GM12878 (cell line): ENCODE data around the gene KCNQ1. TPM values are rescaled to one million over a fixed set of nuclear protein-coding genes. Genes with fewer than 3 reads are reported as not detected.

ENCODE experiments used
- ATAC-seq: fragments of 200-7000 bp; cut with Tn5 transposase; 3 replicates; pipeline ENCODE4 v1.9.1; 2020; ENCODE audit warnings: mild to moderate bottlenecking, moderate library complexity
- BruUV-seq: library from RNA; stranded (reverse); fragments of 400-500 nt; replicated peaks from 2 replicates; lab custom pipeline; 2021; lab: Mats Ljungman, UMichigan
- CTCF ChIA-PET: fragments of 300-600 bp; sonication (Branson Sonifier 250); formaldehyde crosslinking; extraction: SDS; loops from one replicate; lab custom pipeline; 2021; ENCODE audit warnings: inconsistent platforms; lab: Yijun Ruan, JAX
- POLR2A ChIA-PET: fragments of 350-600 bp; formaldehyde crosslinking; extraction: SDS; loops from one replicate; lab custom pipeline; 2021; ENCODE audit warnings: inconsistent platforms; lab: Charles Lee
- RAD21 ChIA-PET: fragments of 300-600 bp; sonication (Branson Sonifier 250); formaldehyde crosslinking; loops from one replicate; lab custom pipeline; 2023; ENCODE audit warnings: antibody characterized with exemption; ENCODE audit not compliant: unreplicated experiment; lab: Charles Lee
- SMC1A ChIA-PET: fragments of 300-600 bp; sonication (Branson Sonifier 250); formaldehyde crosslinking; loops from one replicate; lab custom pipeline; 2023; ENCODE audit not compliant: unreplicated experiment, uncharacterized antibody; lab: Charles Lee
- DNase-seq: peaks from one replicate; pipeline ENCODE4 v3.0.0-alpha.2; 2011; ENCODE audit warnings: low read depth, low spot score
- FAIRE-seq: peaks from 3 replicates; lab custom pipeline; 2011; peaks lifted over from hg19 to GRCh38; lab: Jason Lieb, UNC
- H2AFZ ChIP-seq: 2 replicates; pipeline ENCODE4 v1.6.0; 2011; ENCODE audit warnings: low read depth, low read length, control low read depth; ENCODE audit not compliant: control insufficient read depth
- H3K27ac ChIP-seq: 2 replicates; pipeline ENCODE4 v1.5.1; 2011; ENCODE audit warnings: control low read depth; ENCODE audit not compliant: control insufficient read depth, insufficient read depth
- H3K27me3 ChIP-seq, 2 experiments: replicated peaks in 1 of 2; 2 replicates each; pipeline versions ENCODE4 v1.6.0 to v1.6.1; 2011; ENCODE audit warnings: low read length in 1 of 2; ENCODE audit not compliant: control insufficient read depth in 2 of 2, insufficient read depth in 2 of 2
- H3K36me3 ChIP-seq, 2 experiments: 2 replicates each; pipeline ENCODE4 v1.5.1; 2011; ENCODE audit warnings: low read length in 1 of 2; ENCODE audit not compliant: control insufficient read depth in 2 of 2, insufficient read depth in 2 of 2
- H3K4me1 ChIP-seq: 2 replicates; pipeline ENCODE4 v1.6.1; 2011; ENCODE audit warnings: mild to moderate bottlenecking, low read length, moderate library complexity, mixed read lengths; ENCODE audit not compliant: control insufficient read depth, insufficient read depth
- H3K4me2 ChIP-seq: 2 replicates; pipeline ENCODE4 v1.6.0; 2011; ENCODE audit warnings: control low read depth; ENCODE audit not compliant: control insufficient read depth, insufficient read depth
- H3K4me3 ChIP-seq: fragments of 200-600 bp; sonication (generic); 2 replicates; pipeline ENCODE4 v1.5.1; 2016
- H3K79me2 ChIP-seq: 2 replicates; pipeline ENCODE4 v1.6.0; 2011; ENCODE audit warnings: low read length; ENCODE audit not compliant: control insufficient read depth, insufficient read depth
- H3K9ac ChIP-seq: 2 replicates; pipeline ENCODE4 v1.8.0; 2011; ENCODE audit warnings: low read length, control low read depth, mixed read lengths; ENCODE audit not compliant: control insufficient read depth, insufficient read depth
- H3K9me3 ChIP-seq: replicated peaks from 3 replicates; pipeline ENCODE4 v1.5.1; 2011; ENCODE audit warnings: mild to moderate bottlenecking, low read length; ENCODE audit not compliant: control insufficient read depth, insufficient read depth
- H4K20me1 ChIP-seq: 2 replicates; pipeline ENCODE4 v1.6.0; 2011; ENCODE audit not compliant: control insufficient read depth, insufficient read depth
- EED ChIP-seq: sonication (generic); IDR thresholded peaks from 2 replicates; pipeline ENCODE4 v1.6.1; 2016; ENCODE audit warnings: antibody characterized with exemption, low read depth
- JUND ChIP-seq: IDR thresholded peaks from 2 replicates; pipeline ENCODE4 v1.6.1; 2012; ENCODE audit warnings: low read depth, mild to moderate bottlenecking, low read length, improper control_type of control experiment, moderate library complexity
- MTA2 ChIP-seq: fragments of 450-650 bp; IDR thresholded peaks from 2 replicates; pipeline ENCODE4 v1.6.1; 2016; ENCODE audit warnings: low read depth, mild to moderate bottlenecking, moderate library complexity
- NFYA ChIP-seq: IDR thresholded peaks from 2 replicates; pipeline ENCODE4 v1.6.1; 2011; ENCODE audit warnings: low read depth, mild to moderate bottlenecking, low read length, improper control_type of control experiment, borderline replicate concordance
- PAX8 ChIP-seq: fragments of 450-650 bp; IDR thresholded peaks from 2 replicates; pipeline ENCODE4 v1.6.1; 2017; ENCODE audit warnings: mild to moderate bottlenecking, moderate library complexity
- POLR2A ChIP-seq: IDR thresholded peaks from 2 replicates; pipeline ENCODE4 v1.6.1; 2011; ENCODE audit warnings: low read depth, mild to moderate bottlenecking, low read length
- POU2F2 ChIP-seq: IDR thresholded peaks from 3 replicates; pipeline ENCODE4 v1.6.1; 2011; ENCODE audit warnings: low read depth, mild to moderate bottlenecking, low read length, borderline replicate concordance
- RAD21 ChIP-seq: IDR thresholded peaks from 2 replicates; pipeline ENCODE4 v1.6.1; 2011; ENCODE audit warnings: mild to moderate bottlenecking, low read depth, low read length, moderate library complexity; ENCODE audit not compliant: insufficient read depth
- SPI1 ChIP-seq: IDR thresholded peaks from 2 replicates; pipeline ENCODE4 v1.6.1; 2011; ENCODE audit warnings: low read depth, mild to moderate bottlenecking, low read length, moderate library complexity, borderline replicate concordance; ENCODE audit not compliant: insufficient read depth
- SREBF2 ChIP-seq: IDR thresholded peaks from 2 replicates; pipeline ENCODE4 v1.6.1; 2012; ENCODE audit warnings: mild to moderate bottlenecking, low read length
- SRF ChIP-seq, 2 experiments: IDR thresholded peaks; 2 replicates each; pipeline ENCODE4 v1.6.1; 2011; ENCODE audit warnings: low read depth in 2 of 2, low read length in 2 of 2, mild to moderate bottlenecking in 1 of 2, moderate library complexity in 1 of 2
- WGBS: methylation state at CpG from one replicate; pipeline ENCODE4 v1.1.6; 2016; ENCODE audit warnings: low lambda C conversion rate; ENCODE audit not compliant: insufficient replicate concordance, insufficient coverage; ENCODE audit errors: missing lambda C conversion rate; 5-methylcytosine and 5-hydroxymethylcytosine counted together
- in situ Hi-C: fragments of 300-500 bp; cut with MboI; formaldehyde crosslinking; loops from 9 replicates; pipeline ENCODE4 v1.14.3; 2018; ENCODE audit warnings: mixed read lengths
- intact Hi-C: fragments of 100-400 bp; cut with micrococcal nuclease; formaldehyde crosslinking; loops from one replicate; pipeline ENCODE4 v1.14.2; 2022; ENCODE audit not compliant: unreplicated experiment
- polyA plus RNA-seq, 11 experiments: library from polyadenylated mRNA; depleted of rRNA in 4 of 11; unstranded in 6 of 11; stranded (reverse) in 5 of 11; fragments of >200 nt; fragmentation: Nextera tagmentation in 4 of 11; fragmentation: Illumina TruSeq in 1 of 11; extraction: Ambion mirVana in 4 of 11; extraction: Trizol in 1 of 11; gene quantifications; 1 replicate in 1 of 11; 2 replicates in 10 of 11; pipeline versions ENCODE4 v1.2.1 to v1.2.3, GENCODE V29; 2011 to 2016; ENCODE audit warnings: inconsistent platforms in 2 of 11, missing spikeins in 2 of 11, low read depth in 1 of 11
- total RNA-seq, 4 experiments: library from RNA; depleted of rRNA in 3 of 4; stranded (reverse); fragments of >200 nt in 3 of 4; fragmentation: Illumina TruSeq in 1 of 4; extraction: Trizol in 1 of 4; gene quantifications; 2 replicates each; pipeline versions ENCODE4 v1.2.1 to v1.2.3, GENCODE V29; 2013 to 2021
- TF ChIP-seq, protein P1 (sequence below): fragments of 450-650 bp; formaldehyde crosslinking; IDR thresholded peaks from 2 replicates; pipeline ENCODE4 v1.4.0; 2020; ENCODE audit warnings: mild to moderate bottlenecking, moderate library complexity
- TF ChIP-seq, protein P2 (sequence below): fragments of 450-650 bp; IDR thresholded peaks from 2 replicates; pipeline ENCODE4 v1.6.1; 2016; ENCODE audit warnings: mild to moderate bottlenecking, moderate library complexity, borderline replicate concordance
- TF ChIP-seq, protein P3 (sequence below): fragments of 450-650 bp; IDR thresholded peaks from 2 replicates; pipeline ENCODE4 v1.6.1; 2017; ENCODE audit warnings: antibody characterized with exemption, mild to moderate bottlenecking, moderate library complexity

KCNQ1 gene
- total and polyA plus RNA-seq, 10 of the 15 experiments (the other 5 are each of a cell fraction or from before 2014, with no cell fraction given), result 0.03 to 0.15 (median 0.12) TPM; not detected in 7

DNA sequence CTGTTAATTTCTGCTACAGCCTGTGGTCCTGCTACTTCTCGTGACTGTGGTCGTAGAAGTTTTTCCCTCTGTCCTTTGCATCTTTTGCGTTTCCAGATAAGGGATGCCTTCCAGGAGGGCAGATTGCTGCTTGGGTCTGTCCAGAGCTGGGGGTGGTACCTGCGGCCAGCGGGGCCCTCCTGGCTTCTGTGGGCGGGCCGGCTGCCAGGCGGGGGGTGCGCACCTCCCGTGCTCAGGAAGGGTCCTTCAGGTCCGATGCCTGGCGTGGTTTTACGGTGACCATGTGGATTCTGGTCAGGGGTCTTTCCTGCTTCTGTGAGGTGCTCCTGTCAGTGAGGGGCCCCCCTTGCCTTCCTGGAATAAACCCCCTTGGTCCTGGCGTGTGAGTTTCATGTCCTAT, 84.8 kb downstream of the KCNQ1 start:
- BruUV-seq, result no TSS peak
- WGBS, result 41% methylated on average over 14 of the region's 14 CpGs

More for the DNA sequence above, 84.8 kb downstream of the KCNQ1 start:
- Histone ChIP-seq H3K9me3 (no peaks in the 10 kb centered on the region), H3K36me3 (no peaks in the 10 kb centered on the region), H3K79me2 (no peaks in the 10 kb centered on the region), H4K20me1 (peaks cover 4% of the 10 kb centered on the region; the same call in 1 of the 2 replicates), H3K4me2 (no peak overlapping the region), H3K27me3 (0 out of 4 replicates have a peak, but pooled peaks cover 0 to 3% of the 10 kb centered on the region in 2 experiments), H2AFZ (no peak overlapping the region), H3K4me3 (no peak overlapping the region), H3K27ac (no peak overlapping the region), H3K9ac (no peak overlapping the region), H3K4me1 (peaks cover 19% of the 10 kb centered on the region)
- FAIRE-seq, result no peak
- DNase-seq, result no peak
- RAD21 ChIA-PET, result no interaction called here
- intact Hi-C loops, result loop anchor here (2.0 to 10.0 kb wide), 3 partner anchors 225 to 563 kb away; no protein-coding TSS in a partner anchor
- TF ChIP-seq, protein P1, sequence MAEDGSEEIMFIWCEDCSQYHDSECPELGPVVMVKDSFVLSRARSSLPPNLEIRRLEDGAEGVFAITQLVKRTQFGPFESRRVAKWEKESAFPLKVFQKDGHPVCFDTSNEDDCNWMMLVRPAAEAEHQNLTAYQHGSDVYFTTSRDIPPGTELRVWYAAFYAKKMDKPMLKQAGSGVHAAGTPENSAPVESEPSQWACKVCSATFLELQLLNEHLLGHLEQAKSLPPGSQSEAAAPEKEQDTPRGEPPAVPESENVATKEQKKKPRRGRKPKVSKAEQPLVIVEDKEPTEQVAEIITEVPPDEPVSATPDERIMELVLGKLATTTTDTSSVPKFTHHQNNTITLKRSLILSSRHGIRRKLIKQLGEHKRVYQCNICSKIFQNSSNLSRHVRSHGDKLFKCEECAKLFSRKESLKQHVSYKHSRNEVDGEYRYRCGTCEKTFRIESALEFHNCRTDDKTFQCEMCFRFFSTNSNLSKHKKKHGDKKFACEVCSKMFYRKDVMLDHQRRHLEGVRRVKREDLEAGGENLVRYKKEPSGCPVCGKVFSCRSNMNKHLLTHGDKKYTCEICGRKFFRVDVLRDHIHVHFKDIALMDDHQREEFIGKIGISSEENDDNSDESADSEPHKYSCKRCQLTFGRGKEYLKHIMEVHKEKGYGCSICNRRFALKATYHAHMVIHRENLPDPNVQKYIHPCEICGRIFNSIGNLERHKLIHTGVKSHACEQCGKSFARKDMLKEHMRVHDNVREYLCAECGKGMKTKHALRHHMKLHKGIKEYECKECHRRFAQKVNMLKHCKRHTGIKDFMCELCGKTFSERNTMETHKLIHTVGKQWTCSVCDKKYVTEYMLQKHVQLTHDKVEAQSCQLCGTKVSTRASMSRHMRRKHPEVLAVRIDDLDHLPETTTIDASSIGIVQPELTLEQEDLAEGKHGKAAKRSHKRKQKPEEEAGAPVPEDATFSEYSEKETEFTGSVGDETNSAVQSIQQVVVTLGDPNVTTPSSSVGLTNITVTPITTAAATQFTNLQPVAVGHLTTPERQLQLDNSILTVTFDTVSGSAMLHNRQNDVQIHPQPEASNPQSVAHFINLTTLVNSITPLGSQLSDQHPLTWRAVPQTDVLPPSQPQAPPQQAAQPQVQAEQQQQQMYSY (CRISPR knock-in tag), result no peak
- TF ChIP-seq PAX8 (no peak), RAD21 (no peak), NFYA (no peak), SPI1 (no peak), POU2F2 (no peak), SRF (IDR thresholded peaks at IDR 0.05; ENCODE audit: low read depth in 2 of 2, low read length in 2 of 2) (no peak), POLR2A (no peak), MTA2 (no peak), SREBF2 (no peak), EED (no peak), JUND (no peak)
- TF ChIP-seq, protein P2, sequence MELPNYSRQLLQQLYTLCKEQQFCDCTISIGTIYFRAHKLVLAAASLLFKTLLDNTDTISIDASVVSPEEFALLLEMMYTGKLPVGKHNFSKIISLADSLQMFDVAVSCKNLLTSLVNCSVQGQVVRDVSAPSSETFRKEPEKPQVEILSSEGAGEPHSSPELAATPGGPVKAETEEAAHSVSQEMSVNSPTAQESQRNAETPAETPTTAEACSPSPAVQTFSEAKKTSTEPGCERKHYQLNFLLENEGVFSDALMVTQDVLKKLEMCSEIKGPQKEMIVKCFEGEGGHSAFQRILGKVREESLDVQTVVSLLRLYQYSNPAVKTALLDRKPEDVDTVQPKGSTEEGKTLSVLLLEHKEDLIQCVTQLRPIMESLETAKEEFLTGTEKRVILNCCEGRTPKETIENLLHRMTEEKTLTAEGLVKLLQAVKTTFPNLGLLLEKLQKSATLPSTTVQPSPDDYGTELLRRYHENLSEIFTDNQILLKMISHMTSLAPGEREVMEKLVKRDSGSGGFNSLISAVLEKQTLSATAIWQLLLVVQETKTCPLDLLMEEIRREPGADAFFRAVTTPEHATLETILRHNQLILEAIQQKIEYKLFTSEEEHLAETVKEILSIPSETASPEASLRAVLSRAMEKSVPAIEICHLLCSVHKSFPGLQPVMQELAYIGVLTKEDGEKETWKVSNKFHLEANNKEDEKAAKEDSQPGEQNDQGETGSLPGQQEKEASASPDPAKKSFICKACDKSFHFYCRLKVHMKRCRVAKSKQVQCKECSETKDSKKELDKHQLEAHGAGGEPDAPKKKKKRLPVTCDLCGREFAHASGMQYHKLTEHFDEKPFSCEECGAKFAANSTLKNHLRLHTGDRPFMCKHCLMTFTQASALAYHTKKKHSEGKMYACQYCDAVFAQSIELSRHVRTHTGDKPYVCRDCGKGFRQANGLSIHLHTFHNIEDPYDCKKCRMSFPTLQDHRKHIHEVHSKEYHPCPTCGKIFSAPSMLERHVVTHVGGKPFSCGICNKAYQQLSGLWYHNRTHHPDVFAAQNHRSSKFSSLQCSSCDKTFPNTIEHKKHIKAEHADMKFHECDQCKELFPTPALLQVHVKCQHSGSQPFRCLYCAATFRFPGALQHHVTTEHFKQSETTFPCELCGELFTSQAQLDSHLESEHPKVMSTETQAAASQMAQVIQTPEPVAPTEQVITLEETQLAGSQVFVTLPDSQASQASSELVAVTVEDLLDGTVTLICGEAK, result no peak
- TF ChIP-seq, protein P3, sequence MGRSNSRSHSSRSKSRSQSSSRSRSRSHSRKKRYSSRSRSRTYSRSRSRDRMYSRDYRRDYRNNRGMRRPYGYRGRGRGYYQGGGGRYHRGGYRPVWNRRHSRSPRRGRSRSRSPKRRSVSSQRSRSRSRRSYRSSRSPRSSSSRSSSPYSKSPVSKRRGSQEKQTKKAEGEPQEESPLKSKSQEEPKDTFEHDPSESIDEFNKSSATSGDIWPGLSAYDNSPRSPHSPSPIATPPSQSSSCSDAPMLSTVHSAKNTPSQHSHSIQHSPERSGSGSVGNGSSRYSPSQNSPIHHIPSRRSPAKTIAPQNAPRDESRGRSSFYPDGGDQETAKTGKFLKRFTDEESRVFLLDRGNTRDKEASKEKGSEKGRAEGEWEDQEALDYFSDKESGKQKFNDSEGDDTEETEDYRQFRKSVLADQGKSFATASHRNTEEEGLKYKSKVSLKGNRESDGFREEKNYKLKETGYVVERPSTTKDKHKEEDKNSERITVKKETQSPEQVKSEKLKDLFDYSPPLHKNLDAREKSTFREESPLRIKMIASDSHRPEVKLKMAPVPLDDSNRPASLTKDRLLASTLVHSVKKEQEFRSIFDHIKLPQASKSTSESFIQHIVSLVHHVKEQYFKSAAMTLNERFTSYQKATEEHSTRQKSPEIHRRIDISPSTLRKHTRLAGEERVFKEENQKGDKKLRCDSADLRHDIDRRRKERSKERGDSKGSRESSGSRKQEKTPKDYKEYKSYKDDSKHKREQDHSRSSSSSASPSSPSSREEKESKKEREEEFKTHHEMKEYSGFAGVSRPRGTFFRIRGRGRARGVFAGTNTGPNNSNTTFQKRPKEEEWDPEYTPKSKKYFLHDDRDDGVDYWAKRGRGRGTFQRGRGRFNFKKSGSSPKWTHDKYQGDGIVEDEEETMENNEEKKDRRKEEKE, result no peak
- CTCF ChIA-PET, result no interaction called here
- in situ Hi-C loops, result loop anchor here (5.0 kb wide), 3 partner anchors 102 to 563 kb away; partner anchors contain the start of gene CDKN1C
- SMC1A ChIA-PET, result no interaction called here
- POLR2A ChIA-PET, result no interaction called here
- ATAC-seq, result no peak
